Chondrocyte (in vitro differentiated cells): ENCODE results near the gene CLK2. TPM values are rescaled to one million over a fixed set of nuclear protein-coding genes. Genes with fewer than 3 reads are reported as not detected.

Source experiments
- DNase-seq: peaks from one replicate; pipeline ENCODE4 v3.0.0; 2021; ENCODE audit warnings: mixed read lengths, low spot score
- H3K27ac Mint-ChIP-seq: one replicate; pipeline ENCODE4 v1.8.0; 2021; ENCODE audit warnings: mild to moderate bottlenecking, moderate library complexity, mixed read lengths; ENCODE audit not compliant: unreplicated experiment
- H3K27me3 Mint-ChIP-seq: 2 replicates; pipeline ENCODE4 v1.8.0; 2021; ENCODE audit warnings: low read depth, mixed read lengths
- H3K36me3 Mint-ChIP-seq: 2 replicates; pipeline ENCODE4 v1.8.0; 2021; ENCODE audit warnings: low read depth, mixed read lengths
- H3K4me1 Mint-ChIP-seq: 2 replicates; pipeline ENCODE4 v1.8.0; 2021; ENCODE audit warnings: low read depth, mild to moderate bottlenecking, mixed read lengths
- H3K4me3 Mint-ChIP-seq: one replicate; pipeline ENCODE4 v1.8.0; 2021; ENCODE audit warnings: mild to moderate bottlenecking, moderate library complexity, mixed read lengths; ENCODE audit not compliant: unreplicated experiment
- H3K9me3 Mint-ChIP-seq: 2 replicates; pipeline ENCODE4 v1.8.0; 2021; ENCODE audit warnings: low read depth, mixed read lengths
- total RNA-seq: library from RNA; stranded (reverse); gene quantifications from 3 replicates; pipeline ENCODE4 v1.2.1, GENCODE V29; 2021
- TF ChIP-seq, protein P1 (sequence below): fragments of 200-600 bp; sonication (generic); IDR thresholded peaks from 2 replicates; pipeline ENCODE4 v1.5.0; 2021; ENCODE audit warnings: antibody characterized with exemption, mild to moderate bottlenecking, moderate library complexity

CLK2 gene
- total RNA-seq, 1 donor from 2014 or later: 36.7 TPM

DNA sequence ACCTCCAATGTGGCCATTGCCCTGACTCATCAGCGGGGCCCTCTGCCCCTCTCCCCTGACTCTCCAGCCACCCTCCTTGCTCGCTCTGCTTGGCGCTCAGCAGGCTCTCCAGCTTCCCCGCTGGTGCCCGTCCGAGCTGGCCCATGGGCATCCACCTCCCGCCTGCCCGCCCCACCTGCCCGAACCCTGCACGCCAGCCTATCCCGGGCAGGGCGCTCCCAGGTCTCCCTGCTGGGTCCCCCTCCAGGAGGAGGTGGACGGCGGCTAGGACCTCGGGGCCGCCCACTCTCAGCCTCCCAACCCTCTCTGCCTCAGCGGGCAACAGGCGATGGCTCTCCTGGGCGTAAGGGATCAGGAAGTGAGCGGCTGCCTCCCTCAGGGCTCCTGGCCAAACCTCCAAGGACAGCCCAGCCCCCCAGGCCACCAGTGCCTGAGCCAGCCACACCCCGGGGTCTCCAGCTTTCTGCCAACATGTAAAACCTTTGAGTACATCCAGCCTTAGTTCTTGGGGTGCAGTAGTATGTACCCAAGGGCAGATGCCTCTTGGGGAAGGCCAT lies 14.8 kb upstream of the CLK2 start:
- Mint-ChIP-seq H3K4me1 (no peaks in the 10 kb centered on the region), H3K36me3 (no peaks in the 10 kb centered on the region), H3K27ac (no peak overlapping the region), H3K9me3 (no peaks in the 10 kb centered on the region), H3K4me3 (no peak overlapping the region), H3K27me3 (no peaks in the 10 kb centered on the region)
- TF ChIP-seq, protein P1, sequence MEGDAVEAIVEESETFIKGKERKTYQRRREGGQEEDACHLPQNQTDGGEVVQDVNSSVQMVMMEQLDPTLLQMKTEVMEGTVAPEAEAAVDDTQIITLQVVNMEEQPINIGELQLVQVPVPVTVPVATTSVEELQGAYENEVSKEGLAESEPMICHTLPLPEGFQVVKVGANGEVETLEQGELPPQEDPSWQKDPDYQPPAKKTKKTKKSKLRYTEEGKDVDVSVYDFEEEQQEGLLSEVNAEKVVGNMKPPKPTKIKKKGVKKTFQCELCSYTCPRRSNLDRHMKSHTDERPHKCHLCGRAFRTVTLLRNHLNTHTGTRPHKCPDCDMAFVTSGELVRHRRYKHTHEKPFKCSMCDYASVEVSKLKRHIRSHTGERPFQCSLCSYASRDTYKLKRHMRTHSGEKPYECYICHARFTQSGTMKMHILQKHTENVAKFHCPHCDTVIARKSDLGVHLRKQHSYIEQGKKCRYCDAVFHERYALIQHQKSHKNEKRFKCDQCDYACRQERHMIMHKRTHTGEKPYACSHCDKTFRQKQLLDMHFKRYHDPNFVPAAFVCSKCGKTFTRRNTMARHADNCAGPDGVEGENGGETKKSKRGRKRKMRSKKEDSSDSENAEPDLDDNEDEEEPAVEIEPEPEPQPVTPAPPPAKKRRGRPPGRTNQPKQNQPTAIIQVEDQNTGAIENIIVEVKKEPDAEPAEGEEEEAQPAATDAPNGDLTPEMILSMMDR: no peak
- DNase-seq: no peak

DNA sequence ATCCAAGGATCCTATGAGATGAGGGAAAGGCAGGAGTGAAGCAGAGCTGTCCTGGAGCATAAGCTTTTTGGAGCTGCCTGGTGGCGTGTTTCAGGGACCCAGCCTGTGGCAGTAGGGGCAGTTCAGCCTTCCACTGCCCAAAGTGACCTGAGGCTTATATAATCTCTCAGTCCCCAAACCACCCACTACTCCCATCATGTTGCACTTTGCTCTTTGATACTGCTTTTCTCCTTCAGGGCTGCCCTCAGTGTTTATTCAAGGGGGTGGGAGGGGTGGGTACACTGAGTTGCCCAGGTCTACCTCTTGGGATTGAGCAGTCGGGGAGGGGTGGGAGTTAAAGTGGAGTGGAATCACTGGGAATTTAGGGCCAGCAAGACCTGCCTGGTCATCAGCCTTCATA lies 13.2 kb upstream of the CLK2 start:
- Mint-ChIP-seq H3K27ac (no peak overlapping the region), H3K4me1 (no peaks in the 10 kb centered on the region), H3K27me3 (no peaks in the 10 kb centered on the region), H3K4me3 (no peak overlapping the region), H3K9me3 (no peaks in the 10 kb centered on the region), H3K36me3 (peaks cover 4% of the 10 kb centered on the region)
- TF ChIP-seq, protein P1: no peak
- no peak for DNase-seq

DNA sequence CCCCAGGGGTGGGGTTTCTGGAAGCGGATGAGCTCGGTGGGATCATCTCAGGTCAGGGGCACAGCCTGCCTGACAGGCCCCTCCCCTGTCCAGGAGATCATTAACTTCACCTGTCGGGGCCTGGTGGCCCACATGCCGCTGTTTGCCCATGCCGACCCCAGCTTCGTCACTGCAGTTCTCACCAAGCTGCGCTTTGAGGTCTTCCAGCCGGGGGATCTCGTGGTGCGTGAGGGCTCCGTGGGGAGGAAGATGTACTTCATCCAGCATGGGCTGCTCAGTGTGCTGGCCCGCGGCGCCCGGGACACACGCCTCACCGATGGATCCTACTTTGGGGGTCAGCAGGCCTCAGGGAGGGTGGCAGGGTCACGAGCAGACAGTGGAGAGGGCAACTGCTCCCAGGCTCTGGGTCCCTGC lies 12.3 kb upstream of the CLK2 start:
- TF ChIP-seq, protein P1: no peak
- Mint-ChIP-seq H3K4me3 (no peak overlapping the region), H3K27ac (no peak overlapping the region), H3K36me3 (peaks cover 4% of the 10 kb centered on the region), H3K27me3 (no peaks in the 10 kb centered on the region), H3K9me3 (no peaks in the 10 kb centered on the region), H3K4me1 (no peaks in the 10 kb centered on the region)
- no peak for DNase-seq

DNA sequence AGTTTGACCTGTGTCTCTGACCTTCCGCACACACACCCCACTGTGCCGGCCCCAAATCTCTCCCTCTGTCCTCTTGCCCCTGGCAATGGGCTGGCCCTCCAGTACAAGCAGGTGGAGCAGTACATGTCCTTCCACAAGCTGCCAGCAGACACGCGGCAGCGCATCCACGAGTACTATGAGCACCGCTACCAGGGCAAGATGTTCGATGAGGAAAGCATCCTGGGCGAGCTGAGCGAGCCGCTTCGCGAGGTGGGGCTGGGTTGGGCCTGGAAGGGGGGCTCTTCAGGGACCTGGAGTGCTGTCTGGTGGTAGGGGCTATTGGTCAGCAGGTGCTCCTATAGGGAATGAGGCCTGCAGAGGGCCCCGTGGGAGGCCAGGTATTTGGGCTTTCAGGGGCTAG lies 11.8 kb upstream of the CLK2 start:
- TF ChIP-seq, protein P1: no peak
- Mint-ChIP-seq H3K4me1 (no peaks in the 10 kb centered on the region), H3K27ac (no peak overlapping the region), H3K9me3 (no peaks in the 10 kb centered on the region), H3K4me3 (no peak overlapping the region), H3K36me3 (peaks cover 4% of the 10 kb centered on the region), H3K27me3 (no peaks in the 10 kb centered on the region)
- no peak for DNase-seq

DNA sequence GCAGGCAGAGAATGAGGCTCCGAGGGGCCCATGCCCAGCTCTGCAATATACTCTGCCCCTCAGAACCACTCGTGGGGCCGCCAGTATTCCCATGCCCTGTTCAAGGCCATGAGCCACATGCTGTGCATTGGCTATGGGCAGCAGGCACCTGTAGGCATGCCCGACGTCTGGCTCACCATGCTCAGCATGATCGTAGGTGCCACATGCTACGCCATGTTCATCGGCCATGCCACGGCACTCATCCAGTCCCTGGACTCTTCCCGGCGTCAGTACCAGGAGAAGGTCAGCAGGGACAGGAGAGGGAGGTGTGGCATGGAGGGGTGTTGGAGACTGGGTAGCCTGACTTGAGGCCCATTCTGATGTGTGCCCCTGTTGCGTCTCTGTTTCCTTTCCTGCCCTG lies 11.2 kb upstream of the CLK2 start:
- TF ChIP-seq, protein P1: no peak
- no peak for DNase-seq
- Mint-ChIP-seq H3K9me3 (no peaks in the 10 kb centered on the region), H3K4me1 (no peaks in the 10 kb centered on the region), H3K4me3 (no peak overlapping the region), H3K27me3 (no peaks in the 10 kb centered on the region), H3K27ac (no peak overlapping the region), H3K36me3 (peaks cover 4% of the 10 kb centered on the region)
